ENCODE measurements around the gene BAZ2B. TPM values are rescaled to one million over a fixed set of nuclear protein-coding genes. Genes with fewer than 3 reads are reported as not detected.

BAZ2B gene
- total RNA-seq, 3 donors from 2014 or later: 5.0 to 6.7 (median 5.1) TPM

DNA sequence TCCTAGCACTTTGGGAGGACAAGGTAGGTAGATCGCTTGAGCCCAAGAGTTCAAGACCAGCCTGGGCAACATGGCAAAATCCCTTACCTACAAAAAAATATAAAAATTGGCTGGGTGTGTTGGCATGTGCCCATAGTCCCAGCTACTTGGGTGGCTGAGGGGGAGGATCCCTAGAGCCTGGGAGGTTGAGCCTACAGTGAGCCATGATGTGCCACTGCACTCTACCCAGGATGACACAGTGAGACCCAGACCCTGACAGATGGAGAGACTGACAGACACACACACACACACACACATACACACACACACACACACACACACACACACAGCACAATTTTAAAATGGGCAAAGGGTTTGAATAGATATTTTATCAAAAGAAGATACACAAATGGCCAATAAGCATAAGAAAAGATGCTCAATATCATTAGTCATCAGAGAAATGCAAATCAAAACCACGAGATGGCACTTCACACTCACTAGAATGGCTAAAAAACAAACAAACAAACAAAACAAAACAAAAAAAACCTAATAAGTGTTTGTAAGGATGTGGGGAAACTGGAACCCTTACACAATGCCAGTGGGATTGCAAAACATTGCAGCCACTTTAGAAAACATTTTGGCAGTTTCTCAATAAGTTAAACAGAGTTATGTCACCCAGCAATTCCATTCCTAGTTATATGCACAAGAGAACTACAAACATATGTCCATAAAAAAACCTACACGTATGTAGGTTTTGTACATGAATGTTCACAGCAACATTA, 42.3 kb downstream of the BAZ2B start:
- Mint-ChIP-seq H3K9me3 (peaks cover 8% of the 10 kb centered on the region), H3K4me3 (no peak overlapping the region), H3K27me3 (ENCODE audit: low read depth) (no peaks in the 10 kb centered on the region), H3K4me1 (ENCODE audit: low read depth) (no peaks in the 10 kb centered on the region), H3K36me3 (ENCODE audit: insufficient read depth) (peaks cover 6% of the 10 kb centered on the region)
- ATAC-seq: no peak
- no peak for DNase-seq

DNA sequence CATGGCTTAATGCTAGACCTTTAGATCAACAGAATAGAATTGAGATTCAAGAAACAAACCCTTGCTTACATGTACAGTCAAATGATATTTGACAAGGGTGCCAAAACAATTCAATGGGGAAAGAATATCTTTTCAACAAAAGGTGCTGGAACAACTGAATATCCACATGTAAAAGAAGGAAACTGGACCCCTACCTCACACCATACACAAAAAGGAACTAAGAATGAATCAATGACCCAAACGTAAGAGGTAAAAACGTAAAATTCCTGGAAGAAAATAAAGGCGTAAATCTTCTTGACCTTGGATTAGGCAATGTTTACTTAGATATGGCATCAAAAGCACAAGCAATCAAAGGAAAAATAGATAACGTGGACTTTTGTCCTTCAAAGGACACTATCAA, 43.1 kb downstream of the BAZ2B start:
- no peaks in the 10 kb centered on the region for H3K4me1 Mint-ChIP-seq (ENCODE audit: low read depth)
- no peak for DNase-seq
- H3K4me3 Mint-ChIP-seq: no peak overlapping the region
- no peaks in the 10 kb centered on the region for H3K27me3 Mint-ChIP-seq (ENCODE audit: low read depth)
- no peak for ATAC-seq
- H3K36me3 Mint-ChIP-seq (ENCODE audit: insufficient read depth): peaks cover 6% of the 10 kb centered on the region
- peaks cover 8% of the 10 kb centered on the region for H3K9me3 Mint-ChIP-seq

GRCh38 chr2:159572459-159572858, 43.9 kb downstream of the BAZ2B start:
- Mint-ChIP-seq H3K36me3 (ENCODE audit: insufficient read depth) (peaks cover 6% of the 10 kb centered on the region), H3K9me3 (peaks cover 8% of the 10 kb centered on the region), H3K4me1 (ENCODE audit: low read depth) (no peaks in the 10 kb centered on the region), H3K27me3 (ENCODE audit: low read depth) (no peaks in the 10 kb centered on the region), H3K4me3 (no peak overlapping the region)
- ATAC-seq (no peak), DNase-seq (no peak)

DNA sequence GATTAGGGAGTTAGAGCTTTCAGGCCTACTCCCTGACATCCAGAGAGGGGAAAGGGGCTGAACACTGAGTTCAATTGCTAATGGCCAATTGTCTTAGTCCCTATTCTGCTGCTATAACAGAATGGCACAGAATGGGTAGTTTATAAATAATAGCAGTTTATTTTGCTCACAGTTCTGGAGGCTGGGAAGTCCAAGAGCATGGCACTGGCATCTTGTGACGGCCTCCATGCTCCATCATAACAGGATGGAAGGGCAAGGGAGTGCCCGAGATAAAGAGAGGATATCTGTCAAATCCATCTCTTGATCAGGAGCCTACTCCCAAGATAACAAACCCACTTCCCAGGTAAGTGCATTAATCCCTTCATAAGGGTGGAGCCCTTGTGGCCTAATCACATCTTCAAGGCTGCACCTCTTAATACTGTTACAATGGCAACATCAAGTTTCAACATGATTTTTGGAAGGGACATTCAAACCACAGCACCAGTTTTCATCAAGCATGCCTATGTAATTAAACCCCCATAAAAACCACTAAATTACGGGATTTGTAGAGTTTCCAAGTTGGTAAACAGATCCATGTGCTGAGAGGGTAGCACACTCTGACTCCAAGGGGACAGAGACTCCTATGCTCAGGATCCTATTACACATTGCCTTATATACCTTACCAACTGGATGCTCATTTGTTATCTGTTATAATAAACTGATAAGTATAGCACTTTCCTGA, 44.6 kb downstream of the BAZ2B start:
- no peak for ATAC-seq
- DNase-seq: no peak
- H3K27me3 Mint-ChIP-seq (ENCODE audit: low read depth): no peaks in the 10 kb centered on the region
- no peak overlapping the region for H3K4me3 Mint-ChIP-seq
- H3K36me3 Mint-ChIP-seq (ENCODE audit: insufficient read depth): peaks cover 6% of the 10 kb centered on the region
- peaks cover 8% of the 10 kb centered on the region for H3K9me3 Mint-ChIP-seq
- H3K4me1 Mint-ChIP-seq (ENCODE audit: low read depth): no peaks in the 10 kb centered on the region

DNA sequence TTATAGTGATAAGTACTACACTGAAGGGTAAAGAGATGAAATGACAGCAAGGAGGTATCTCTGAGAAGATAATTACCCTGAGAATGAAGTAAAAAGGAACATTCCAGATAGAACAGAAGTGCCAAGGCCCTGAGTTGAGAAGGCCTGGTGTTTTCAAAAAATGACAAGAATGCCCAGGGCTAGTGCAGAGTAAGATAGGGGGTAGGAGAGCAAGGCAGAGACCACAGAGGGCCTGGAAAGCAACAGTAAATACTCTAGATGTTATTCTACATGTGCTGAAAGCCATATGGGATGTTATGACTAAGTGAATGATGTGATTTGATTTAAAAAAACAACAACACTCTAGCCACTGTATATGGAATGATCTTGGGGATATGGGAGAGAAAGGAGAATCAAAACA, 52.3 kb downstream of the BAZ2B start:
- peaks cover 9% of the 10 kb centered on the region for H3K36me3 Mint-ChIP-seq (ENCODE audit: insufficient read depth)
- H3K9me3 Mint-ChIP-seq: no peaks in the 10 kb centered on the region
- no peaks in the 10 kb centered on the region for H3K4me1 Mint-ChIP-seq (ENCODE audit: low read depth)
- DNase-seq: no peak
- no peak for ATAC-seq
- no peaks in the 10 kb centered on the region for H3K27me3 Mint-ChIP-seq (ENCODE audit: low read depth)
- H3K4me3 Mint-ChIP-seq: no peak overlapping the region

DNA sequence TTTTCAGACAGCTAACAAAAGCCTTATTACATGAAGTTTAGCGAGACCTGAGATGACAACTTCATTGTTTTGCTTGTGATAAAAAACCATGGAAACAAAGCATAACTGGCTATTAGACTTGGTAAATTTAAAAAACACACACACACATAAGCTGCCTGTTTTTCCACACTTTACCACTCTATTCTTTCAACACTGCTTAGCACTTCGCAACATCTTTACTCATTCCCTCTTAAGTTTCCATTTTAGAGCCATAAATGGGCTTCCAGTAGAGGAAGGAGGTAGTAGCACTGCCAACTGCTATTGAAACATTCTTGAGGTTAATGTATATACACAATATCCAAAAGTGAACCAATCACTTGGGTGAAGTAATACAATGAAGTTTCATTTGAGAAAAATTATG, 54.1 kb downstream of the BAZ2B start:
- H3K27me3 Mint-ChIP-seq (ENCODE audit: low read depth): no peaks in the 10 kb centered on the region
- no peaks in the 10 kb centered on the region for H3K4me1 Mint-ChIP-seq (ENCODE audit: low read depth)
- H3K9me3 Mint-ChIP-seq: no peaks in the 10 kb centered on the region
- H3K36me3 Mint-ChIP-seq (ENCODE audit: insufficient read depth): peaks cover 9% of the 10 kb centered on the region
- no peak for ATAC-seq
- no peak overlapping the region for H3K4me3 Mint-ChIP-seq
- DNase-seq: no peak

- ATAC-seq (no peak), DNase-seq (no peak)
- H3K4me3 Mint-ChIP-seq: no peak overlapping the region
- no peaks in the 10 kb centered on the region for H3K27me3 Mint-ChIP-seq (ENCODE audit: low read depth)
- peaks cover 9% of the 10 kb centered on the region for H3K36me3 Mint-ChIP-seq (ENCODE audit: insufficient read depth)
- no peaks in the 10 kb centered on the region for H3K9me3 Mint-ChIP-seq
- no peaks in the 10 kb centered on the region for H3K4me1 Mint-ChIP-seq (ENCODE audit: low read depth)
Observed at GRCh38 chr2:159561786-159562185, 54.6 kb downstream of the BAZ2B start.

DNA sequence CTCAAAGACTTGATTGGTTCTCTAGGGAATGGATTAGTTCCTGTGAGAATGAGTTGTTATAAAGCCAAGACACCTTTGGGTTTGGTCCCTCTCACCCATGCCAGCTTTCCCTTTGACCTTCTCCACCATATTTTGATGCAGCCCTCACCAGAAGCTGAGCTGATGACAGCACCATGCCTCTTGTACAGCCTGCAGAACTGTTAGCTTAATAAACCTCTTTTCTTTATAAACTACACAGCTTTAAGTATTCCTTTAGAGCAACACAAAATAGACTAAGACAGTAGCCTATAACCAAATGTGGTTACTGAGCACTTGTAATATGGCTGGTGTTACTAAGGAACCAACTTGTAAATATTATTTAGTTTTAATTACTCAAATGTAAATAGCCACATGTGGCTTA, 55.1 kb downstream of the BAZ2B start:
- H3K4me1 Mint-ChIP-seq (ENCODE audit: low read depth): no peaks in the 10 kb centered on the region
- peaks cover 7% of the 10 kb centered on the region for H3K36me3 Mint-ChIP-seq (ENCODE audit: insufficient read depth)
- DNase-seq: no peak
- H3K4me3 Mint-ChIP-seq: no peak overlapping the region
- H3K27me3 Mint-ChIP-seq (ENCODE audit: low read depth): no peaks in the 10 kb centered on the region
- no peak for ATAC-seq
- no peaks in the 10 kb centered on the region for H3K9me3 Mint-ChIP-seq

DNA sequence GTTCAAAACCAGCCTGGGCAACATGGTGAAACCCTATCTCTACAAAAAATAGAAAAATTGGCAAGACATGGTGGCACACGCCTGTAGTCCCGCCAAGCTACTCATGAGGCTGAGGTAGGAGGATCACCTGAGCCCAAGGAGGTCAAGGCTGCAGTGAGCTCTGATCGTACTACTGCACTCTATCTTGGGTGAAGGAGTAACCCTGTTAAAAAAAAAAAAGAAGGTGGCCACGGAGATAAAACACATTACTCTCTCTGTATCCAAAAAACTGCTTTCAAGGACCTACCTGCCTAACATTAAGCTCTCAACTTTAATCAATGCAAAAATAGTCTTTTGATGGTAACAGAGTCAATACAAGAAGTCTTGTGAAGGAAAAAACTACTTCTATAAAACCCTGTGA, 57.3 kb downstream of the BAZ2B start:
- Mint-ChIP-seq H3K4me1 (ENCODE audit: low read depth) (no peaks in the 10 kb centered on the region), H3K9me3 (no peaks in the 10 kb centered on the region), H3K4me3 (no peak overlapping the region), H3K36me3 (ENCODE audit: insufficient read depth) (peaks cover under 1% of the 10 kb centered on the region), H3K27me3 (ENCODE audit: low read depth) (no peaks in the 10 kb centered on the region)
- DNase-seq: no peak
- no peak for ATAC-seq

GRCh38 chr2:159558479-159558878, 57.9 kb downstream of the BAZ2B start:
- H3K36me3 Mint-ChIP-seq (ENCODE audit: insufficient read depth): no peaks in the 10 kb centered on the region
- H3K27me3 Mint-ChIP-seq (ENCODE audit: low read depth): no peaks in the 10 kb centered on the region
- ATAC-seq: no peak
- H3K9me3 Mint-ChIP-seq: no peaks in the 10 kb centered on the region
- no peak overlapping the region for H3K4me3 Mint-ChIP-seq
- H3K4me1 Mint-ChIP-seq (ENCODE audit: low read depth): no peaks in the 10 kb centered on the region
- no peak for DNase-seq

DNA sequence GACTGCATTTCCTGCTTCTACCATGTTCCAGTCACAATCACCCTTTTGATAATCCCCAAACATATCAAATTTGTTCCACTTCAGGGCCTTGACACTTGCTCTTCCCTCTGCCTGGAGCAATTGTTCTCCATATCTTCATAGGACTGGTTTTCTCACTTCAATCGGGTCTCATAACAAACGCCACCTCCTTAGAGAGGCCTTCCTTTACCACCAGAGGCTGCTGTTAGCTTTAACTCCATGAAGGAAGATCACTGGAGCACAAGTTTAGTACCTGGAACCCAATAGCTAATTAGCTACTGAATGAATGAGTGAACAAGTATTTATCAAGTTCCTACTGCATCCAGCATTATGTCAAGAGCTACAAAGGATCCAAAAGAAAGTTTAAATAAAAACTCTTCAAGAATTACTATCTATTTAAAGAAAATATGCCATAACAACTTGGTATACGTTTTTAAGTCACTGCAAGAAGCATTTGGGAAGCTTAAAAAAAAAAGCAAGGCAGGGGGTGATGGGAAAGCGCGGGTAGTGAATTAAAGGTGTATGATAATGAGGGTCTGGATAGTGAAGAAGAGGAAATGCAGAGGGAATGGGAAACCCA, 58.8 kb downstream of the BAZ2B start:
- no peak for DNase-seq
- H3K4me3 Mint-ChIP-seq: no peak overlapping the region
- no peaks in the 10 kb centered on the region for H3K9me3 Mint-ChIP-seq
- no peaks in the 10 kb centered on the region for H3K4me1 Mint-ChIP-seq (ENCODE audit: low read depth)
- H3K36me3 Mint-ChIP-seq (ENCODE audit: insufficient read depth): no peaks in the 10 kb centered on the region
- no peak for ATAC-seq
- no peaks in the 10 kb centered on the region for H3K27me3 Mint-ChIP-seq (ENCODE audit: low read depth)

DNA sequence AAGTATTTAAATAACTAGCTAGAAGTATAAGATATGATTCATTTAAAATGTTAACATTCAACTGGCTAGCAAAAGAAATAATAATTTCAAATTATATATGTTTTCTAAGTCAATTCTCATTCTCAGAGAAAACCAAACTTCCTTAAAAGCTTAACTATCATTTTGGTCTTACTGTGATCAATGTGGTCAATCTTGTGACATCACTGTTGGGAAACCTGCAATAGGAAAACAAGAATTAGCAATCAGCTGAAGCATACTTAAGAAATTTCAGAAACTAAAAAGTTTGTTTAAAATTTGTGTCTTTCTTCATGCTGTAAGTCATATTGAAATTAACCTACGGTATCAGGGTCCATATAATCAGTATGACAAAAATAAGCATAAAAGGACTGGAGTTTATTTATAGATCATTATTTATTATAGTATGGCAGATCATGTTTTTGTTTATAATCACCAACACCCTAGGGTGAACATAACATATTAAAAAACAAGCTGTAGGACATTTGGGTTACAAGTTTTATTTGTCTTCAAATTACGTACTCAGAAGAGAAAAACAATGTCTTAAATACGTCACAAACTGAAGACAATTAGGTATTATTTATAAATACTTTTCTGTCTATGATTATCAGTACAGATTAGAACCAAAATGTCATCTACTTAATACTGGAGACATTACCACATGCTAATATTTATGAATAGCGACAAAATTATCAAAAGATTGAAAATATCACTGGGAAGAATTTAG, 60.5 kb downstream of the BAZ2B start:
- Mint-ChIP-seq H3K4me1 (ENCODE audit: low read depth) (no peaks in the 10 kb centered on the region), H3K27me3 (ENCODE audit: low read depth) (no peaks in the 10 kb centered on the region), H3K36me3 (ENCODE audit: insufficient read depth) (no peaks in the 10 kb centered on the region), H3K9me3 (no peaks in the 10 kb centered on the region), H3K4me3 (no peak overlapping the region)
- DNase-seq (no peak), ATAC-seq (no peak)

- Mint-ChIP-seq H3K36me3 (ENCODE audit: insufficient read depth) (no peaks in the 10 kb centered on the region), H3K9me3 (no peaks in the 10 kb centered on the region), H3K4me1 (ENCODE audit: low read depth) (no peaks in the 10 kb centered on the region), H3K27me3 (ENCODE audit: low read depth) (no peaks in the 10 kb centered on the region), H3K4me3 (no peak overlapping the region)
- DNase-seq: no peak
- no peak for ATAC-seq
Observed at GRCh38 chr2:159553727-159554126, 62.6 kb downstream of the BAZ2B start.

DNA sequence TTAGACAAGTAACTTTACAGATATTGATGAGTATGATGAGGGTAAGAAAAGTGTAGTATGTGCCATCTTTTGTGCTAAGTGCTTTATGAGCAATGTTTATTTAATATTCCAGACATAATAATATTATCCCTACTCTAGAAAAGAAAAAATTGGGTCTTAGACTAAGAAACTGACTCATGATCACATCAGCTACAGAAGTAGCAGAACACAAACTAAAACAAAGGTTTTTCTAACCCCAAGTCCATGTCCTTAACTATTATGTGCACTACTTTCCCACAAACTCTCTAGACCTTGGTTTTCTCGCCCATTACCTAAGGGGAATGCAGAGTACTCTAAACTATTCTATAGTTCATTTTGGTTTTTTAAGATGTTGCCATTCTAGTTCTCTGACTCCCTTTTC, 64.5 kb downstream of the BAZ2B start:
- no peaks in the 10 kb centered on the region for H3K4me1 Mint-ChIP-seq (ENCODE audit: low read depth)
- no peak for DNase-seq
- no peaks in the 10 kb centered on the region for H3K9me3 Mint-ChIP-seq
- ATAC-seq: no peak
- no peaks in the 10 kb centered on the region for H3K27me3 Mint-ChIP-seq (ENCODE audit: low read depth)
- H3K36me3 Mint-ChIP-seq (ENCODE audit: insufficient read depth): no peaks in the 10 kb centered on the region
- no peak overlapping the region for H3K4me3 Mint-ChIP-seq

All from activated T-cell treated with anti-CD3 and anti-CD28 coated beads, Interleukin-2, amount 50 U/mL, for 4 hours (primary cell).